ENCODE results near the gene MUC5B.

Gene MUC5B

GRCh38 chr11:1272531-1272930 lies 49.7 kb downstream of the MUC5B start:
- no peak for DNase-seq

- DNase-seq, result no peak
These were observed 51.6 kb downstream of the MUC5B start for GRCh38 chr11:1274501-1274900.

- no peak for DNase-seq
These were observed 52.2 kb downstream of the MUC5B start for GRCh38 chr11:1275021-1275420.

- no peak for DNase-seq
These were observed 53.4 kb downstream of the MUC5B start for GRCh38 chr11:1276041-1276790.

GRCh38 chr11:1276866-1277615 lies 54.2 kb downstream of the MUC5B start:
- no peak for DNase-seq

- no peak for DNase-seq
These were observed 55.2 kb downstream of the MUC5B start for GRCh38 chr11:1277936-1278512.

GRCh38 chr11:1278766-1279673 lies 56.2 kb downstream of the MUC5B start:
- DNase-seq, result no peak

GRCh38 chr11:1279674-1280055 lies 56.8 kb downstream of the MUC5B start:
- no peak for DNase-seq

- DNase-seq, result no peak
These were observed 57.5 kb downstream of the MUC5B start for GRCh38 chr11:1280116-1281035.

- DNase-seq, result no peak
These were observed 58.6 kb downstream of the MUC5B start for GRCh38 chr11:1281326-1281973.

GRCh38 chr11:1281974-1282365 lies 59.1 kb downstream of the MUC5B start:
- no peak for DNase-seq

- DNase-seq, result no peak
These were observed 60.2 kb downstream of the MUC5B start for GRCh38 chr11:1283091-1283511.

GRCh38 chr11:1283906-1284305 lies 61.0 kb downstream of the MUC5B start:
- DNase-seq, result no peak

GRCh38 chr11:1285316-1285744 lies 62.5 kb downstream of the MUC5B start:
- no peak for DNase-seq

GRCh38 chr11:1285876-1286275 lies 63.0 kb downstream of the MUC5B start:
- no peak for DNase-seq

GRCh38 chr11:1287928-1288327 lies 65.1 kb downstream of the MUC5B start:
- no peak for DNase-seq

GRCh38 chr11:1288426-1289151 lies 65.7 kb downstream of the MUC5B start:
- DNase-seq, result no peak

GRCh38 chr11:1289211-1289935 lies 66.5 kb downstream of the MUC5B start:
- no peak for DNase-seq

Data from stimulated activated CD4-positive, alpha-beta T cell treated with anti-CD3 and anti-CD28 coated beads, Interleukin-12 subunit alpha, Interleukin-12 subunit beta, amount 100 ng/mL, for 4 hours (primary cell).